Measurements from ENCODE around the gene RHCG. TPM values are rescaled to one million over a fixed set of nuclear protein-coding genes. Genes with fewer than 3 reads are reported as not detected.

The RHCG gene
- total RNA-seq, 1 experiment from 2014 or later = 0.28 TPM

- no peaks in the 10 kb centered on the region for H3K4me1 ChIP-seq (ENCODE audit: insufficient read depth, low read length)
- no peak overlapping the region for H3K4me2 ChIP-seq (ENCODE audit: insufficient read depth, insufficient read length, low read length)
- H3K18ac ChIP-seq (ENCODE audit: insufficient read length, low read depth, low read length) = no peak overlapping the region
- no peak overlapping the region for H4K8ac ChIP-seq (replicated peaks; ENCODE audit: insufficient read length, low read depth, low read length)
- no peaks in the 10 kb centered on the region for H3K36me3 Mint-ChIP-seq (ENCODE audit: insufficient read depth in 1 of 3, low read depth in 3 of 3)
- no peaks in the 10 kb centered on the region for H3K9me3 Mint-ChIP-seq
- H3K4ac ChIP-seq (ENCODE audit: low read depth, low read length) = no peak overlapping the region
- peaks cover 4 to 9% of the 10 kb centered on the region in 2 experiments for H3K4me1 Mint-ChIP-seq
- H2AFZ ChIP-seq (ENCODE audit: low read length) = no peak overlapping the region
- no peaks in the 10 kb centered on the region for H3K79me2 ChIP-seq (ENCODE audit: insufficient read depth, low read length)
- H3K9me3 ChIP-seq (ENCODE audit: control insufficient read depth, low read depth, low read length) = no peaks in the 10 kb centered on the region
- no peaks in the 10 kb centered on the region for H3K79me1 ChIP-seq (ENCODE audit: insufficient read depth, low read depth, low read length, poor library complexity, severe bottlenecking)
- H2BK5ac ChIP-seq (ENCODE audit: insufficient read length, low read length) = no peak overlapping the region
- H3K23me2 ChIP-seq (ENCODE audit: insufficient read length, low read depth, low read length, poor library complexity, severe bottlenecking) = peaks cover 5% of the 10 kb centered on the region
- no peak overlapping the region for H3K27ac Mint-ChIP-seq
- H3K4me3 Mint-ChIP-seq = no peak overlapping the region
- no peak overlapping the region for H2BK20ac ChIP-seq (ENCODE audit: low read depth, low read length, poor library complexity, severe bottlenecking)
- H3K9ac ChIP-seq (ENCODE audit: extremely low read depth, insufficient read length, low read length) = no peak overlapping the region
- H3T11ph ChIP-seq (ENCODE audit: low read length) = no peak overlapping the region
- no peak overlapping the region for H2BK15ac ChIP-seq (ENCODE audit: low read depth, low read length)
- H3K27ac ChIP-seq (ENCODE audit: insufficient read length, low read depth, low read length) = no peak overlapping the region
- H3K27me3 Mint-ChIP-seq (ENCODE audit: low read depth) = peaks cover 60% of the 10 kb centered on the region
- no peak overlapping the region for H3K56ac ChIP-seq (ENCODE audit: insufficient read length, low read depth, low read length)
- WGBS (ENCODE audit: extremely low coverage, insufficient read length, low lambda C conversion rate) = no CpG with 5 or more reads among the region's 16 CpGs
- no peak overlapping the region for H4K5ac ChIP-seq (ENCODE audit: insufficient read length, low read depth, low read length)
- no peak overlapping the region for H3K14ac ChIP-seq (ENCODE audit: insufficient read depth, low read length)
- no peak overlapping the region for H4K91ac ChIP-seq (ENCODE audit: insufficient read length, low read depth, low read length)
- TF ChIP-seq, protein P1, sequence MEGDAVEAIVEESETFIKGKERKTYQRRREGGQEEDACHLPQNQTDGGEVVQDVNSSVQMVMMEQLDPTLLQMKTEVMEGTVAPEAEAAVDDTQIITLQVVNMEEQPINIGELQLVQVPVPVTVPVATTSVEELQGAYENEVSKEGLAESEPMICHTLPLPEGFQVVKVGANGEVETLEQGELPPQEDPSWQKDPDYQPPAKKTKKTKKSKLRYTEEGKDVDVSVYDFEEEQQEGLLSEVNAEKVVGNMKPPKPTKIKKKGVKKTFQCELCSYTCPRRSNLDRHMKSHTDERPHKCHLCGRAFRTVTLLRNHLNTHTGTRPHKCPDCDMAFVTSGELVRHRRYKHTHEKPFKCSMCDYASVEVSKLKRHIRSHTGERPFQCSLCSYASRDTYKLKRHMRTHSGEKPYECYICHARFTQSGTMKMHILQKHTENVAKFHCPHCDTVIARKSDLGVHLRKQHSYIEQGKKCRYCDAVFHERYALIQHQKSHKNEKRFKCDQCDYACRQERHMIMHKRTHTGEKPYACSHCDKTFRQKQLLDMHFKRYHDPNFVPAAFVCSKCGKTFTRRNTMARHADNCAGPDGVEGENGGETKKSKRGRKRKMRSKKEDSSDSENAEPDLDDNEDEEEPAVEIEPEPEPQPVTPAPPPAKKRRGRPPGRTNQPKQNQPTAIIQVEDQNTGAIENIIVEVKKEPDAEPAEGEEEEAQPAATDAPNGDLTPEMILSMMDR (conservative IDR thresholded peaks at IDR 0.05) = no peak
- no peak for DNase-seq
- no peak overlapping the region for H3K23ac ChIP-seq (ENCODE audit: insufficient read length, low read depth, low read length)
- peaks cover 4% of the 10 kb centered on the region for H3K27me3 ChIP-seq (ENCODE audit: insufficient read depth, low read length)
- no peak overlapping the region for H2BK12ac ChIP-seq (ENCODE audit: insufficient read length, low read depth, low read length)
- no peak overlapping the region for H2BK120ac ChIP-seq (ENCODE audit: low read depth, low read length, poor library complexity, severe bottlenecking)
- no peaks in the 10 kb centered on the region for H4K20me1 ChIP-seq (ENCODE audit: control insufficient read depth, insufficient read depth, insufficient read length)
- H2AK5ac ChIP-seq (ENCODE audit: insufficient read length, low read length) = no peak overlapping the region
These were observed 3.3 kb downstream of the RHCG start for GRCh38 chr15:89492934-89493631.

Data from H9 (cell line).